Activated CD4-positive, alpha-beta T cell treated with anti-CD3 and anti-CD28 coated beads, Interleukin-2, amount 50 U/mL, for 48 hours (primary cell): ENCODE data around the gene MXRA7.
A peak's percentile ranks its signal among the peaks of the same experiment; 100 is the strongest.
"Not testable (repeated sequence)": the region's sequence is repeated elsewhere in the genome, so short reads cannot be mapped to it uniquely, and the experiment has no call there.

Source experiments
- DNase-seq, 2 experiments: peaks; one replicate each; pipeline ENCODE4 v3.0.0-alpha.2; 2020

MXRA7 gene

GRCh38 chr17:76735006-76735405, 24.2 kb upstream of the MXRA7 start:
- DNase-seq = no peak

GRCh38 chr17:76734080-76734840, 23.5 kb upstream of the MXRA7 start:
- DNase-seq = peak in 1 of 2 experiments; percentile 26

- DNase-seq = no peak
These were observed 22.8 kb upstream of the MXRA7 start for GRCh38 chr17:76733618-76733957.

GRCh38 chr17:76732734-76733617, 22.2 kb upstream of the MXRA7 start:
- DNase-seq = no peak

- DNase-seq = not testable (repeated sequence)
These were observed 21.3 kb upstream of the MXRA7 start for GRCh38 chr17:76731800-76732733.

- DNase-seq = peak in 1 of 2 experiments; percentile 31
These were observed 17.1 kb upstream of the MXRA7 start for GRCh38 chr17:76727745-76728456.

- peak; percentile 83 to 84 for DNase-seq
These were observed 16.3 kb upstream of the MXRA7 start, which contains the start of gene METTL23 for GRCh38 chr17:76726776-76727718. TSS of gene METTL23 (plus strand) at chr17:76726839. CDS start at chr17:76729711, 2,872 bp downstream.

- peak; percentile 93 to 96 for DNase-seq
These were observed 15.5 kb upstream of the MXRA7 start, which contains the start of gene JMJD6 for GRCh38 chr17:76726231-76726775. TSS of gene JMJD6 (minus strand) at chr17:76726606. CDS start at chr17:76726475, 131 bp downstream.

GRCh38 chr17:76725580-76726230, 14.9 kb upstream of the MXRA7 start:
- peak; percentile 79 to 83 for DNase-seq

GRCh38 chr17:76723812-76724211, 13.0 kb upstream of the MXRA7 start:
- no peak for DNase-seq

- not testable (repeated sequence) for DNase-seq
These were observed 12.2 kb upstream of the MXRA7 start for GRCh38 chr17:76722977-76723376.

- DNase-seq = no peak
These were observed 11.5 kb upstream of the MXRA7 start for GRCh38 chr17:76722279-76722678.

GRCh38 chr17:76721463-76721862, 10.7 kb upstream of the MXRA7 start:
- no peak for DNase-seq

GRCh38 chr17:76720941-76721340, 10.2 kb upstream of the MXRA7 start:
- DNase-seq = no peak

GRCh38 chr17:76720211-76720610, 9.4 kb upstream of the MXRA7 start:
- DNase-seq = no peak

GRCh38 chr17:76718516-76718915, 7.8 kb upstream of the MXRA7 start:
- no peak for DNase-seq

- DNase-seq = no peak
These were observed 6.1 kb upstream of the MXRA7 start for GRCh38 chr17:76716839-76717215.

GRCh38 chr17:76716146-76716838, 5.5 kb upstream of the MXRA7 start:
- no peak for DNase-seq

- no peak for DNase-seq
These were observed 4.7 kb upstream of the MXRA7 start for GRCh38 chr17:76715496-76715830.
